ENCODE results near the gene ALDH3B1. TPM values are rescaled to one million over a fixed set of nuclear protein-coding genes. Genes with fewer than 3 reads are reported as not detected.

ALDH3B1 gene
- total and polyA plus RNA-seq, 10 of the 15 experiments (the other 5 are each of a cell fraction or from before 2014, with no cell fraction given) = 0.03 to 0.37 (median 0.17) TPM; not detected in 3

DNA sequence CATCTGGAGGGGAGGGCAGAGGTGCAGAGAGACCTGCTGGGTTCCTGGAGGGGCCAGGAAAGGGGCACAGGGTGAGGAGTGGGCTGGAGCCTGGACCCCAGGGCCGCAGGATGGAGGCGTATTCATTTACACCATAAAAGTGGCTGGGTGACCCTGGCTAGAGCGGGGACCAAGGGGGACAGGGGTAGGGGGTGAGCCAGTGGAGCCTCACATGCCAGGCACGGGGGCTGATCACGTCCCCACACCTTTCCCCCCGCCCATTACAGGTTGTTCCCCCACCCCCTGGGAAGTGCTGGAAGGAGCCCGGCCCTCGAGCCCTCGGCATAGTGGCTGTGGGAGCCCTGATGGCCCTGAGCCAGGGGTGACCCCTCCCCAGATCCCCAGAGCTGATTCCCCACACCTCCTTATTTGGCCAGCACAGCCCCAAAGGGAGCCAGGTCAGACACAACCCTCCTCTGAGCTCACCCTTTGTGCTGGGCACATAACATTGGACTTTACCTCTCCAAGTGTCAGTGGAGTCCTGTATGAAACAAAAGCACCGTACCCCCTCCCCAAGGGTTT is 29.5 kb downstream of the ALDH3B1 start:
- H4K20me1 ChIP-seq (ENCODE audit: control insufficient read depth, insufficient read depth) = no peaks in the 10 kb centered on the region; the same call in 1 of the 2 replicates
- intact Hi-C loops (cut with micrococcal nuclease; ENCODE audit: unreplicated experiment) = loop anchor here (5.0 kb wide), 1 partner anchor 37 kb away; the partner anchor contains the start of gene UNC93B1
- H3K36me3 ChIP-seq (ENCODE audit: control insufficient read depth in 2 of 2, insufficient read depth in 2 of 2, low read length in 1 of 2) = peaks cover 6 to 19% of the 10 kb centered on the region in 2 experiments; a peak in 3 of 4 replicates
- peak overlapping the region; percentile 84 for H3K4me2 ChIP-seq (ENCODE audit: control insufficient read depth, insufficient read depth)
- CTCF ChIA-PET = interaction anchor here (0.8 to 1.6 kb wide), 4 partner anchors 79 to 218 kb away, joined by 3 to 7 read pairs (median 4); no protein-coding TSS in a partner anchor
- WGBS (ENCODE audit: insufficient coverage, insufficient replicate concordance, low lambda C conversion rate, missing lambda C conversion rate) = under 1% methylated on average over 8 of the region's 10 CpGs
- ATAC-seq (peak; percentile 16), FAIRE-seq (peak; percentile 35), DNase-seq (ENCODE audit: low read depth, low spot score) (no peak)
- in situ Hi-C loops (cut with MboI) = no loop called here
- POLR2A ChIA-PET = interaction anchor here (0.6 to 3.4 kb wide), 14 partner anchors 9 to 1772 kb away, joined by 3 to 21 read pairs (median 3); partner anchors contain the start of genes C11orf24 and NDUFS8
- peak overlapping the region; percentile 91 for H3K27ac ChIP-seq (ENCODE audit: control insufficient read depth, insufficient read depth)
- peak overlapping the region; percentile 99 for H3K4me3 ChIP-seq
- H3K9me3 ChIP-seq (replicated peaks; ENCODE audit: control insufficient read depth, insufficient read depth, low read length) = no peaks in the 10 kb centered on the region
- no peaks in the 10 kb centered on the region for H3K27me3 ChIP-seq (replicated peaks in 1 of 2; ENCODE audit: control insufficient read depth in 2 of 2, insufficient read depth in 2 of 2, low read length in 1 of 2)
- peaks cover 13% of the 10 kb centered on the region for H3K4me1 ChIP-seq (ENCODE audit: control insufficient read depth, insufficient read depth, low read length)
- TSS peak; percentile 69 for BruUV-seq (replicated peaks)
- H3K9ac ChIP-seq (ENCODE audit: control insufficient read depth, insufficient read depth, low read length) = peak overlapping the region; percentile 79
- SMC1A ChIA-PET (ENCODE audit: uncharacterized antibody, unreplicated experiment) = interaction anchor here (0.9 to 3.0 kb wide), 7 partner anchors 9 to 165 kb away, joined by 3 to 19 read pairs (median 4); partner anchors contain the start of gene NDUFS8
- TF ChIP-seq FOXK2 (IDR thresholded peaks at IDR 0.05) (no peak), SRF (IDR thresholded peaks at IDR 0.05; ENCODE audit: low read depth in 2 of 2, low read length in 2 of 2) (peak in 1 of 2 experiments; percentile 69; a peak in 2 of 4 replicates), NR2F1 (conservative IDR thresholded peaks at IDR 0.05) (no peak), MYC (IDR thresholded peaks at IDR 0.05; ENCODE audit: insufficient read depth, insufficient read length, insufficient replicate concordance, low read length, severe bottlenecking) (no peak), SREBF2 (IDR thresholded peaks at IDR 0.05; ENCODE audit: low read length) (no peak), PAX8 (IDR thresholded peaks at IDR 0.05) (no peak), TARDBP (IDR thresholded peaks at IDR 0.05; ENCODE audit: borderline replicate concordance) (no peak), IKZF1 (conservative IDR thresholded peaks at IDR 0.05) (no peak), POLR2AphosphoS2 (IDR thresholded peaks at IDR 0.05; ENCODE audit: low read depth, low read length) (no peak; the same call in 1 of the 2 replicates), ASH2L (IDR thresholded peaks at IDR 0.05; ENCODE audit: borderline replicate concordance, low read depth) (no peak), RCOR1 (conservative IDR thresholded peaks at IDR 0.05; ENCODE audit: low read depth, low read length) (no peak), BHLHE40 (IDR thresholded peaks at IDR 0.05; ENCODE audit: borderline replicate concordance in 1 of 2, low read depth in 2 of 2, low read length in 1 of 2) (peak in 1 of 2 experiments; percentile 54; a peak in 2 of 4 replicates), RFX5 (IDR thresholded peaks at IDR 0.05; ENCODE audit: low read depth, low read length) (no peak)
- RAD21 ChIA-PET (ENCODE audit: unreplicated experiment) = interaction anchor here (0.6 to 4.3 kb wide), 5 partner anchors 33 to 773 kb away, joined by 3 to 23 read pairs (median 4); no protein-coding TSS in a partner anchor
- H2AFZ ChIP-seq (ENCODE audit: control insufficient read depth, low read depth, low read length) = peak overlapping the region; percentile 5; the same call in 1 of the 2 replicates
- peaks cover 46% of the 10 kb centered on the region for H3K79me2 ChIP-seq (ENCODE audit: control insufficient read depth, insufficient read depth, low read length)
